ENCODE results near the gene CNTNAP2. TPM values are rescaled to one million over a fixed set of nuclear protein-coding genes. Genes with fewer than 3 reads are reported as not detected.

Gene CNTNAP2
- total and polyA plus RNA-seq, 2 of the 4 experiments (the other 2 are of a cell fraction) = not detected

GRCh38 chr7:148014541-148014940, 1897.9 kb downstream of the CNTNAP2 start:
- ChIA-PET CTCF (no interaction called here), POLR2A (ENCODE audit: unreplicated experiment) (interaction anchor here (0.6 kb wide), 1 partner anchor 1914 kb away, joined by 3 read pairs; no protein-coding TSS in a partner anchor)
- no peak overlapping the region for H2BK120ac ChIP-seq (ENCODE audit: low read depth, low read length)
- dilution Hi-C loops (cut with HindIII; ENCODE audit: low sequenced_read_pairs, unreplicated experiment) (no loop called here), intact Hi-C loops (cut with micrococcal nuclease) (no loop called here), in situ Hi-C loops (cut with MboI; ENCODE audit: low sequenced_read_pairs) (no loop called here)
- no peak overlapping the region for H3K23ac ChIP-seq (ENCODE audit: low read depth, low read length)
- no peak overlapping the region for H3K4me3 ChIP-seq (ENCODE audit: insufficient read depth, low read depth, low read length)
- H2AK5ac ChIP-seq (ENCODE audit: low read depth, low read length) = no peak overlapping the region
- no peak overlapping the region for H4K91ac ChIP-seq (ENCODE audit: insufficient read depth, low read depth, low read length)
- H3K27me3 ChIP-seq (ENCODE audit: control insufficient read depth, insufficient read depth, low read length) = no peaks in the 10 kb centered on the region
- no peak overlapping the region for H3K9ac ChIP-seq (ENCODE audit: low read depth, low read length)
- H3K56ac ChIP-seq (ENCODE audit: extremely low read depth, insufficient read depth, low read length) = no peak overlapping the region
- peaks cover 10% of the 10 kb centered on the region for H3K9me3 ChIP-seq (ENCODE audit: control insufficient read depth, insufficient read depth, low read length)
- no CpG with 5 or more reads among the region's 4 CpGs for WGBS, 2 experiments (ENCODE audit: extremely low coverage in 2 of 2, insufficient read length in 1 of 2)
- DNase-seq = no peak
- H3K4ac ChIP-seq (ENCODE audit: low read depth, low read length) = no peak overlapping the region
- H2AK9ac ChIP-seq (replicated peaks; ENCODE audit: low read depth, low read length, poor library complexity) = no peak overlapping the region
- H2BK15ac ChIP-seq (ENCODE audit: low read depth, low read length) = no peak overlapping the region
- no peaks in the 10 kb centered on the region for H3K79me1 ChIP-seq (ENCODE audit: low read depth in 1 of 2, low read length in 2 of 2)
- ATAC-seq (ENCODE audit: low read depth) = no peak
- H3K27ac ChIP-seq (ENCODE audit: insufficient read depth, low read length) = no peak overlapping the region
- H3K18ac ChIP-seq (ENCODE audit: low read depth, low read length) = no peak overlapping the region
- no peak overlapping the region for H3K14ac ChIP-seq (replicated peaks; ENCODE audit: low read depth, low read length)
- H3K36me3 ChIP-seq (ENCODE audit: control insufficient read depth, insufficient read depth, low read length) = no peaks in the 10 kb centered on the region
- no peaks in the 10 kb centered on the region for H3K9me1 ChIP-seq (ENCODE audit: insufficient read depth, low read length)
- no peak for TF ChIP-seq RCOR1 (IDR thresholded peaks at IDR 0.05; ENCODE audit: insufficient replicate concordance, low read length)
- TF ChIP-seq POLR2A (IDR thresholded peaks at IDR 0.05; ENCODE audit: low read depth, low read length) = no peak
- TF ChIP-seq, protein P1, sequence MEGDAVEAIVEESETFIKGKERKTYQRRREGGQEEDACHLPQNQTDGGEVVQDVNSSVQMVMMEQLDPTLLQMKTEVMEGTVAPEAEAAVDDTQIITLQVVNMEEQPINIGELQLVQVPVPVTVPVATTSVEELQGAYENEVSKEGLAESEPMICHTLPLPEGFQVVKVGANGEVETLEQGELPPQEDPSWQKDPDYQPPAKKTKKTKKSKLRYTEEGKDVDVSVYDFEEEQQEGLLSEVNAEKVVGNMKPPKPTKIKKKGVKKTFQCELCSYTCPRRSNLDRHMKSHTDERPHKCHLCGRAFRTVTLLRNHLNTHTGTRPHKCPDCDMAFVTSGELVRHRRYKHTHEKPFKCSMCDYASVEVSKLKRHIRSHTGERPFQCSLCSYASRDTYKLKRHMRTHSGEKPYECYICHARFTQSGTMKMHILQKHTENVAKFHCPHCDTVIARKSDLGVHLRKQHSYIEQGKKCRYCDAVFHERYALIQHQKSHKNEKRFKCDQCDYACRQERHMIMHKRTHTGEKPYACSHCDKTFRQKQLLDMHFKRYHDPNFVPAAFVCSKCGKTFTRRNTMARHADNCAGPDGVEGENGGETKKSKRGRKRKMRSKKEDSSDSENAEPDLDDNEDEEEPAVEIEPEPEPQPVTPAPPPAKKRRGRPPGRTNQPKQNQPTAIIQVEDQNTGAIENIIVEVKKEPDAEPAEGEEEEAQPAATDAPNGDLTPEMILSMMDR (conservative IDR thresholded peaks at IDR 0.05; ENCODE audit: low read depth, low read length) = no peak
- no peak for TF ChIP-seq MXI1 (IDR thresholded peaks at IDR 0.05; ENCODE audit: borderline replicate concordance, low read depth, low read length)
- no peak for TF ChIP-seq RAD21 (IDR thresholded peaks at IDR 0.05; ENCODE audit: low read length)
- TF ChIP-seq CEBPB (IDR thresholded peaks at IDR 0.05; ENCODE audit: low read depth, low read length) = no peak
- H2BK5ac ChIP-seq (ENCODE audit: low read depth, low read length, poor library complexity, severe bottlenecking) = no peak overlapping the region
- no peak overlapping the region for H3K4me2 ChIP-seq (ENCODE audit: low read depth, low read length)
- no peak overlapping the region for H2AFZ ChIP-seq (replicated peaks; ENCODE audit: low read length, poor library complexity)
- H4K8ac ChIP-seq (ENCODE audit: low read depth in 2 of 2, low read length in 2 of 2) = no peak overlapping the region
- no peak overlapping the region for H4K5ac ChIP-seq (ENCODE audit: low read depth, low read length)
- no peak overlapping the region for H2BK20ac ChIP-seq (ENCODE audit: low read depth, low read length)
- H4K20me1 ChIP-seq (ENCODE audit: insufficient read depth, low read length) = no peaks in the 10 kb centered on the region
- no TSS peak for BruUV-seq (replicated peaks)
- H3K4me1 ChIP-seq (ENCODE audit: control insufficient read depth, insufficient read depth, low read length) = no peaks in the 10 kb centered on the region
